K562 (cell line): ENCODE measurements around the gene SPATA13. TPM values are rescaled to one million over a fixed set of nuclear protein-coding genes. Genes with fewer than 3 reads are reported as not detected.

Experiments used
- ATAC-seq: fragments of 200-7000 bp; cut with Tn5 transposase; 3 replicates; pipeline ENCODE4 v1.9.1; 2020; ENCODE audit warnings: moderate library complexity
- BruUV-seq: library from RNA; stranded (reverse); fragments of 400-500 nt; replicated peaks from 2 replicates; lab custom pipeline; 2021; lab: Mats Ljungman, UMichigan
- CTCF ChIA-PET: fragments of 300-600 bp; formaldehyde crosslinking; extraction: SDS; loops from one replicate; lab custom pipeline; 2021; ENCODE audit warnings: low intra/inter-chr PET ratio; lab: Yijun Ruan, JAX
- POLR2A ChIA-PET: fragments of 300-600, 350-650 bp; sonication (Branson Sonifier 250); formaldehyde crosslinking; extraction: SDS; loops from one replicate; lab custom pipeline; 2021; ENCODE audit warnings: antibody characterized with exemption, inconsistent platforms; lab: Yijun Ruan, JAX
- DNase-seq, 4 experiments: peaks; one replicate each; pipeline versions ENCODE4 v3.0.0 to v3.0.0-alpha.2; 2011 to 2018; ENCODE audit warnings: low spot score in 3 of 4, mixed read lengths in 3 of 4; ENCODE audit errors: extremely low read depth in 1 of 4
- FAIRE-seq: peaks from 2 replicates; lab custom pipeline; 2011; peaks lifted over from hg19 to GRCh38; lab: Jason Lieb, UNC
- H2AFZ ChIP-seq: 2 replicates; pipeline ENCODE4 v1.6.0; 2011; ENCODE audit warnings: low read depth, low read length, control low read depth, inconsistent platforms
- H3K27ac ChIP-seq: fragments of 200-600 bp; 3 replicates; pipeline ENCODE4 v1.8.0; 2011; ENCODE audit warnings: low read depth, mild to moderate bottlenecking, control low read depth, inconsistent platforms, low read length, moderate library complexity, mixed read lengths; ENCODE audit errors: extremely low read depth
- H3K27me3 ChIP-seq, 2 experiments: fragments of 300-600 bp in 1 of 2; 2 replicates in 1 of 2; 3 replicates in 1 of 2; pipeline versions ENCODE4 v1.6.0 to v1.8.0; 2011; ENCODE audit warnings: inconsistent platforms in 2 of 2, low read length in 2 of 2, mild to moderate bottlenecking in 1 of 2, mixed read lengths in 1 of 2, moderate library complexity in 1 of 2; ENCODE audit not compliant: control insufficient read depth in 2 of 2, insufficient read depth in 2 of 2
- H3K36me3 ChIP-seq: fragments of 300-600 bp; 3 replicates; pipeline ENCODE4 v1.8.0; 2011; ENCODE audit warnings: mild to moderate bottlenecking, low read length, inconsistent platforms; ENCODE audit not compliant: control insufficient read depth, insufficient read depth
- H3K4me1 ChIP-seq, 2 experiments: fragments of 200-600 bp in 1 of 2; replicated peaks in 1 of 2; 2 replicates in 1 of 2; 3 replicates in 1 of 2; pipeline versions ENCODE4 v1.5.1 to v1.8.0; 2011; ENCODE audit warnings: inconsistent platforms in 2 of 2, low read length in 2 of 2, mild to moderate bottlenecking in 1 of 2, mixed read lengths in 1 of 2, moderate library complexity in 1 of 2; ENCODE audit not compliant: control insufficient read depth in 2 of 2, insufficient read depth in 2 of 2
- H3K4me2 ChIP-seq: 2 replicates; pipeline ENCODE4 v1.6.1; 2011; ENCODE audit warnings: low read length, control low read depth, inconsistent platforms, mixed read lengths; ENCODE audit not compliant: insufficient read depth
- H3K4me3 ChIP-seq: fragments of 200-600 bp; sonication (generic), shearing (Covaris generic); 2 replicates; pipeline ENCODE4 v1.5.1; 2016; ENCODE audit warnings: control low read depth, inconsistent platforms
- H3K79me2 ChIP-seq: fragments of 200-600 bp; 3 replicates; pipeline ENCODE4 v1.8.0; 2011; ENCODE audit warnings: low read length, inconsistent platforms; ENCODE audit not compliant: control insufficient read depth, insufficient read depth
- H3K9ac ChIP-seq, 2 experiments: 2 replicates each; pipeline versions ENCODE4 v1.6.0 to v1.6.1; 2011; ENCODE audit warnings: low read depth in 2 of 2, low read length in 2 of 2, control low read depth in 1 of 2, inconsistent platforms in 1 of 2, mild to moderate bottlenecking in 1 of 2, mixed read lengths in 1 of 2; ENCODE audit not compliant: insufficient read depth in 1 of 2
- H3K9me1 ChIP-seq: one replicate; pipeline ENCODE4 v1.6.0; 2011; ENCODE audit warnings: inconsistent platforms, mild to moderate bottlenecking, low read length, moderate library complexity; ENCODE audit not compliant: control insufficient read depth, insufficient read depth
- H3K9me3 ChIP-seq: replicated peaks from 2 replicates; pipeline ENCODE4 v1.5.1; 2011; ENCODE audit warnings: low read depth, low read length, inconsistent platforms; ENCODE audit not compliant: control insufficient read depth, insufficient read depth
- H4K20me1 ChIP-seq: replicated peaks from 2 replicates; pipeline ENCODE4 v1.6.1; 2011; ENCODE audit warnings: low read length, inconsistent platforms, mixed read lengths; ENCODE audit not compliant: control insufficient read depth, insufficient read depth
- CEBPG ChIP-seq, 3 experiments: fragments of 200-800 bp in 1 of 3; sonication (Bioruptor generic) in 1 of 3; sonication (generic) in 1 of 3; formaldehyde crosslinking in 1 of 3; IDR thresholded peaks in 2 of 3; conservative IDR thresholded peaks in 1 of 3; 2 replicates each; pipeline versions ENCODE4 v1.6.1 to v1.8.0; 2016 to 2022; ENCODE audit warnings: missing compliant biosample characterization in 2 of 3, missing genetic modification characterization in 2 of 3, mild to moderate bottlenecking in 1 of 3, missing genetic modification reagents in 1 of 3
- CTCF ChIP-seq, 3 experiments: IDR thresholded peaks in 2 of 3; conservative IDR thresholded peaks in 1 of 3; 2 replicates each; pipeline ENCODE4 v1.5.1; 2011 to 2012; ENCODE audit warnings: low read length in 3 of 3, mild to moderate bottlenecking in 3 of 3, control low read depth in 2 of 3, improper control_type of control experiment in 1 of 3, inconsistent platforms in 1 of 3, low read depth in 1 of 3, mixed read lengths in 1 of 3, moderate library complexity in 1 of 3; ENCODE audit not compliant: insufficient read depth in 2 of 3
- TARDBP ChIP-seq: fragments of 450-650 bp; IDR thresholded peaks from 2 replicates; pipeline ENCODE4 v1.6.1; 2016
- U2AF2 ChIP-seq: fragments of 200-400 bp; formaldehyde crosslinking; optimal IDR thresholded peaks from 2 replicates; pipeline ENCODE3; 2017; ENCODE audit warnings: low read depth, mild to moderate bottlenecking, low read length
- ZNF263 ChIP-seq: sonication (generic); formaldehyde crosslinking; IDR thresholded peaks from 2 replicates; pipeline ENCODE4 v1.8.0; 2022; ENCODE audit warnings: mild to moderate bottlenecking, missing genetic modification reagents, borderline replicate concordance
- ZNF583 ChIP-seq: fragments of 250-450 bp; sonication (Bioruptor Pico); IDR thresholded peaks from 2 replicates; pipeline ENCODE4 v1.4.0; 2020
- whole genome bisulfite sequencing: fragments of 100-300 bp; shearing (Covaris generic); methylation state at CpG from one replicate; pipeline ENCODE4 v1.1.6; 2016; ENCODE audit warnings: low coverage, mixed read lengths; ENCODE audit not compliant: insufficient coverage; ENCODE audit errors: missing lambda C conversion rate; 5-methylcytosine and 5-hydroxymethylcytosine counted together
- in situ Hi-C: fragments of 300-500 bp; cut with MboI; formaldehyde crosslinking; loops from 4 replicates; pipeline ENCODE4 v1.15.0; 2018; ENCODE audit warnings: inconsistent platforms, mixed read lengths
- intact Hi-C: fragments of 100-400 bp; cut with micrococcal nuclease; formaldehyde crosslinking; loops from 2 replicates; pipeline ENCODE4 v1.14.2; 2022
- polyA plus RNA-seq, 8 experiments: library from polyadenylated mRNA; depleted of rRNA in 4 of 8; stranded (reverse) in 5 of 8; unstranded in 3 of 8; fragments of >200 nt; fragmentation: Nextera tagmentation in 2 of 8; fragmentation: Illumina TruSeq in 1 of 8; extraction: Ambion mirVana in 2 of 8; extraction: Trizol in 1 of 8; gene quantifications; 2 replicates each; pipeline versions ENCODE4 v1.2.1 to v1.2.3, GENCODE V29; 2011 to 2014; ENCODE audit warnings: inconsistent platforms in 1 of 8, missing spikeins in 1 of 8
- total RNA-seq, 7 experiments: library from RNA; depleted of rRNA in 6 of 7; stranded (reverse); fragments of >200 nt in 6 of 7; fragmentation: Illumina TruSeq in 2 of 7; extraction: Trizol in 2 of 7; gene quantifications; 2 replicates each; pipeline versions ENCODE4 v1.2.1 to v1.2.3, GENCODE V29; 2011 to 2021; ENCODE audit warnings: low replicate concordance in 1 of 7

SPATA13 gene
- total and polyA plus RNA-seq, 9 of the 15 experiments (the other 6 are each of a cell fraction or from before 2014, with no cell fraction given): 0.08 to 0.99 (median 0.21) TPM; not detected in 2

- Histone ChIP-seq H4K20me1 (no peaks in the 10 kb centered on the region), H3K79me2 (no peaks in the 10 kb centered on the region), H3K4me3 (no peak overlapping the region), H3K36me3 (no peaks in the 10 kb centered on the region), H2AFZ (no peak overlapping the region), H3K27me3 (0 out of 5 replicates have a peak, but pooled peaks cover 0 to 8% of the 10 kb centered on the region in 2 experiments), H3K27ac (no peak overlapping the region), H3K9me1 (no peaks in the 10 kb centered on the region), H3K9ac (no peak overlapping the region), H3K4me1 (no peaks in the 10 kb centered on the region), H3K4me2 (no peak overlapping the region), H3K9me3 (no peaks in the 10 kb centered on the region)
- 3% methylated on average over 11 of the region's 11 CpGs for WGBS
- DNase-seq: no peak
- no peak for TF ChIP-seq TARDBP
- no peak for TF ChIP-seq U2AF2
- TF ChIP-seq ZNF263 (CRISPR knock-in tag): no peak
- no peak for TF ChIP-seq CEBPG (CRISPR knock-in tag; IDR thresholded peaks at IDR 0.05)
- no peak for TF ChIP-seq CEBPG (tag; conservative IDR thresholded peaks at IDR 0.05 in 1 of 2, IDR thresholded peaks at IDR 0.05 in 1 of 2)
- no peak for TF ChIP-seq CTCF (IDR thresholded peaks at IDR 0.05 in 2 of 3, conservative IDR thresholded peaks at IDR 0.05 in 1 of 3; ENCODE audit: insufficient read depth in 2 of 3, low read depth in 1 of 3, low read length in 3 of 3)
- no peak for TF ChIP-seq ZNF583
- no peak for ATAC-seq
- intact Hi-C loops: no loop called here
- FAIRE-seq: no peak
- POLR2A ChIA-PET: interaction anchor here (0.5 kb wide), 1 partner anchor 42 kb away, joined by 3 read pairs; no protein-coding TSS in a partner anchor
- CTCF ChIA-PET: no interaction called here
- in situ Hi-C loops: no loop called here
- BruUV-seq: no TSS peak
These were observed 8.0 kb upstream of the SPATA13 start for GRCh38 chr13:24152292-24153214.
